Endothelial cell of umbilical vein (primary cell): ENCODE measurements around the gene ACLY. TPM values are rescaled to one million over a fixed set of nuclear protein-coding genes. Genes with fewer than 3 reads are reported as not detected.

ENCODE experiments used
- BruUV-seq: library from RNA; stranded (reverse); fragments of 400-500 nt; replicated peaks from 2 replicates; lab custom pipeline; 2021; lab: Mats Ljungman, UMichigan
- CTCF ChIA-PET: fragments of 300-600, 350-600 bp; sonication (Branson Sonifier 250); formaldehyde crosslinking; loops from one replicate; lab custom pipeline; 2021; ENCODE audit warnings: antibody characterized with exemption, inconsistent platforms; lab: Charles Lee
- POLR2A ChIA-PET: fragments of 300-600, 350-600 bp; sonication (Branson Sonifier 250); formaldehyde crosslinking; loops from one replicate; lab custom pipeline; 2021; ENCODE audit warnings: antibody characterized with exemption, inconsistent platforms; lab: Charles Lee
- DNase-seq: peaks from one replicate; pipeline ENCODE4 v3.0.0-alpha.2; 2011; ENCODE audit warnings: low read depth, low spot score
- FAIRE-seq: peaks from 2 replicates; lab custom pipeline; 2011; peaks lifted over from hg19 to GRCh38; lab: Jason Lieb, UNC
- H2AFZ ChIP-seq: 2 replicates; pipeline ENCODE4 v1.6.0; 2012; ENCODE audit warnings: low read depth, low read length, control low read depth, inconsistent platforms
- H3K27ac ChIP-seq: 2 replicates; pipeline ENCODE4 v1.5.1; 2011; ENCODE audit warnings: low read depth, mild to moderate bottlenecking, control low read depth, low read length, moderate library complexity; ENCODE audit not compliant: insufficient read depth
- H3K27me3 ChIP-seq, 2 experiments: 2 replicates each; pipeline versions ENCODE4 v1.6.0 to v1.6.1; 2011; ENCODE audit warnings: low read length in 2 of 2, mixed read lengths in 1 of 2; ENCODE audit not compliant: control insufficient read depth in 2 of 2, insufficient read depth in 2 of 2
- H3K36me3 ChIP-seq, 2 experiments: 2 replicates in 1 of 2; 3 replicates in 1 of 2; pipeline ENCODE4 v1.5.1; 2011; ENCODE audit warnings: low read length in 2 of 2, mild to moderate bottlenecking in 1 of 2, moderate library complexity in 1 of 2; ENCODE audit not compliant: control insufficient read depth in 2 of 2, insufficient read depth in 2 of 2; ENCODE audit errors: extremely low read depth in 1 of 2
- H3K4me1 ChIP-seq: 3 replicates; pipeline ENCODE4 v1.5.1; 2011; ENCODE audit warnings: mild to moderate bottlenecking, low read length; ENCODE audit not compliant: control insufficient read depth, insufficient read depth; ENCODE audit errors: extremely low read depth
- H3K4me2 ChIP-seq: 2 replicates; pipeline ENCODE4 v1.6.1; 2011; ENCODE audit warnings: low read length, control low read depth, mixed read lengths; ENCODE audit not compliant: insufficient read depth
- H3K4me3 ChIP-seq, 3 experiments: fragments of 200-600 bp in 1 of 3; sonication (generic), shearing (Covaris generic) in 1 of 3; replicated peaks in 1 of 3; 2 replicates each; pipeline ENCODE4 v1.5.1; 2011 to 2016; ENCODE audit warnings: control low read depth in 3 of 3, low read length in 3 of 3, mild to moderate bottlenecking in 2 of 3, inconsistent platforms in 1 of 3, low read depth in 1 of 3, moderate library complexity in 1 of 3; ENCODE audit not compliant: insufficient read depth in 1 of 3
- H3K79me2 ChIP-seq: 2 replicates; pipeline ENCODE4 v1.6.0; 2012; ENCODE audit warnings: low read length, inconsistent platforms; ENCODE audit not compliant: control insufficient read depth, insufficient read depth
- H3K9ac ChIP-seq: replicated peaks from 2 replicates; pipeline ENCODE3; 2011; ENCODE audit warnings: low read length, control low read depth; ENCODE audit not compliant: insufficient read depth; ENCODE audit errors: extremely low read depth
- H3K9me1 ChIP-seq: replicated peaks from 3 replicates; pipeline ENCODE4 v1.6.0; 2011; ENCODE audit warnings: mild to moderate bottlenecking, low read length; ENCODE audit not compliant: control insufficient read depth, insufficient read depth; ENCODE audit errors: extremely low read depth
- H3K9me3 ChIP-seq: replicated peaks from 2 replicates; pipeline ENCODE4 v1.5.1; 2012; ENCODE audit warnings: low read length, inconsistent platforms; ENCODE audit not compliant: control insufficient read depth, insufficient read depth
- H4K20me1 ChIP-seq: replicated peaks from 2 replicates; pipeline ENCODE3; 2011; ENCODE audit warnings: mild to moderate bottlenecking, low read length; ENCODE audit not compliant: control insufficient read depth, insufficient read depth; ENCODE audit errors: extremely low read depth
- CTCF ChIP-seq, 2 donors: IDR thresholded peaks; 1 replicate in 1 of 2; 2 replicates in 1 of 2; pipeline ENCODE4 v1.5.1; 2011; ENCODE audit warnings: low read length in 2 of 2, mild to moderate bottlenecking in 2 of 2, moderate library complexity in 2 of 2, control low read depth in 1 of 2, inconsistent platforms in 1 of 2, low read depth in 1 of 2; ENCODE audit not compliant: insufficient read depth in 1 of 2; ENCODE audit errors: extremely low read depth in 1 of 2
- EZH2 ChIP-seq: IDR thresholded peaks from 2 replicates; pipeline ENCODE4 v1.6.1; 2012; ENCODE audit warnings: borderline replicate concordance, low read depth, mild to moderate bottlenecking, moderate library complexity, low read length, inconsistent platforms; ENCODE audit not compliant: severe bottlenecking
- GATA2 ChIP-seq: IDR thresholded peaks from 2 replicates; pipeline ENCODE4 v1.7.0; 2011; ENCODE audit warnings: low read depth, mild to moderate bottlenecking, moderate library complexity, mixed read lengths, low read length; ENCODE audit not compliant: insufficient read length, insufficient read depth
- JUN ChIP-seq: IDR thresholded peaks from 2 replicates; pipeline ENCODE4 v1.6.1; 2011; ENCODE audit warnings: borderline replicate concordance, low read depth; ENCODE audit not compliant: insufficient read length, insufficient read depth
- MAX ChIP-seq: IDR thresholded peaks from 2 replicates; pipeline ENCODE4 v1.6.1; 2011; ENCODE audit not compliant: insufficient read depth, insufficient read length
- MYC ChIP-seq: IDR thresholded peaks from one replicate; pipeline ENCODE4 v1.6.1; 2011; ENCODE audit warnings: mild to moderate bottlenecking, low read depth, low read length
- POLR2A ChIP-seq: IDR thresholded peaks from 2 replicates; pipeline ENCODE4 v1.6.1; 2012; ENCODE audit warnings: low read depth, mild to moderate bottlenecking, control low read depth, low read length
- POLR2AphosphoS5 ChIP-seq: IDR thresholded peaks from 2 replicates; pipeline ENCODE4 v1.6.1; 2012; ENCODE audit warnings: low read depth, mild to moderate bottlenecking, control low read depth, low read length, moderate library complexity; ENCODE audit not compliant: insufficient read depth
- dilution Hi-C: fragments of 300-500 bp; cut with MboI; formaldehyde crosslinking; loops from one replicate; pipeline ENCODE4 v1.15.0; 2019; ENCODE audit warnings: low sequenced_read_pairs; ENCODE audit not compliant: extremely low pct_ligation_motif_present
- intact Hi-C: fragments of 100-400 bp; cut with micrococcal nuclease; formaldehyde crosslinking; loops from one replicate; pipeline ENCODE4 v1.10.0; 2022
- polyA plus RNA-seq, 4 experiments: library from polyadenylated mRNA; depleted of rRNA in 3 of 4; stranded (reverse) in 3 of 4; unstranded in 1 of 4; fragments of >200 nt; gene quantifications; 2 replicates each; pipeline versions ENCODE4 v1.2.1 to v1.2.3, GENCODE V29; 2011 to 2012; ENCODE audit warnings: missing spikeins in 1 of 4
- total RNA-seq: library from RNA; stranded (reverse); gene quantifications from 2 replicates; pipeline ENCODE4 v1.2.3, GENCODE V29; 2021

Gene ACLY
- total and polyA plus RNA-seq, 2 donors (not counting 3 experiments of a cell fraction or from before 2014, with no cell fraction given), result 174 to 324 TPM

- Histone ChIP-seq H3K9me3 (no peaks in the 10 kb centered on the region), H3K9ac (no peak overlapping the region), H4K20me1 (no peaks in the 10 kb centered on the region), H3K4me3 (no peak overlapping the region), H3K79me2 (no peaks in the 10 kb centered on the region), H3K4me2 (no peak overlapping the region), H3K4me1 (no peaks in the 10 kb centered on the region), H2AFZ (no peak overlapping the region), H3K27ac (no peak overlapping the region), H3K36me3 (no peaks in the 10 kb centered on the region), H3K27me3 (peaks cover 0 to 2% of the 10 kb centered on the region in 2 experiments), H3K9me1 (no peaks in the 10 kb centered on the region)
- intact Hi-C loops, result no loop called here
- BruUV-seq, result no TSS peak
- dilution Hi-C loops, result no loop called here
- FAIRE-seq (no peak), DNase-seq (no peak)
- CTCF ChIA-PET, result interaction anchor here (3.2 kb wide), 1 partner anchor 16 kb away, joined by 9 read pairs; no protein-coding TSS in a partner anchor
- TF ChIP-seq GATA2 (no peak), JUN (no peak), CTCF (IDR thresholded peaks at IDR 0.05; ENCODE audit: extremely low read depth in 1 of 2, insufficient read depth in 1 of 2, low read depth in 1 of 2, low read length in 2 of 2) (no peak), EZH2 (no peak), MYC (no peak), MAX (no peak), POLR2AphosphoS5 (no peak), POLR2A (no peak)
- POLR2A ChIA-PET, result no interaction called here
Measured at GRCh38 chr17:41943492-41943891, 24.7 kb upstream of the ACLY start.
